DOHH2 (cell line): ENCODE data around the gene ARPC2.

Experiments
- H3F3A ChIP-seq: fragments of 200-600 bp; sonication (generic), shearing (Covaris generic); 2 replicates; pipeline ENCODE4 v1.6.0; 2016; ENCODE audit warnings: antibody characterized with exemption, mild to moderate bottlenecking; ENCODE audit not compliant: control insufficient read depth, insufficient read depth
- H3K27ac ChIP-seq: fragments of 200-600 bp; sonication (generic); 2 replicates; pipeline ENCODE4 v1.5.1; 2014; ENCODE audit warnings: low read depth, mild to moderate bottlenecking, low read length, moderate library complexity
- H3K27me3 ChIP-seq: fragments of 200-600 bp; sonication (generic); 2 replicates; pipeline ENCODE4 v1.6.1; 2014; ENCODE audit warnings: mild to moderate bottlenecking, low read length, mixed read lengths; ENCODE audit not compliant: control insufficient read depth
- H3K36me3 ChIP-seq: fragments of 200-600 bp; sonication (generic); 2 replicates; pipeline ENCODE4 v1.6.1; 2014; ENCODE audit warnings: mild to moderate bottlenecking, low read length, moderate library complexity, mixed read lengths; ENCODE audit not compliant: control insufficient read depth
- H3K4me1 ChIP-seq: fragments of 200-600 bp; sonication (generic); 2 replicates; pipeline ENCODE4 v1.6.1; 2014; ENCODE audit warnings: mild to moderate bottlenecking, low read length, mixed read lengths; ENCODE audit not compliant: control insufficient read depth
- H3K4me2 ChIP-seq: fragments of 200-600 bp; sonication (generic); 2 replicates; pipeline ENCODE4 v1.6.0; 2014; ENCODE audit warnings: mild to moderate bottlenecking, low read length, moderate library complexity
- H3K4me3 ChIP-seq: fragments of 200-600 bp; sonication (generic); 2 replicates; pipeline ENCODE4 v1.5.1; 2014; ENCODE audit warnings: mild to moderate bottlenecking, low read length, mixed read lengths
- H3K79me2 ChIP-seq: fragments of 200-600 bp; sonication (generic); 2 replicates; pipeline ENCODE4 v1.6.1; 2014; ENCODE audit warnings: mild to moderate bottlenecking, low read length, mixed read lengths; ENCODE audit not compliant: control insufficient read depth
- H3K9me2 ChIP-seq: fragments of 200-600 bp; sonication (generic); replicated peaks from 2 replicates; pipeline ENCODE4 v1.6.1; 2014; ENCODE audit warnings: mild to moderate bottlenecking, low read length, mixed read lengths; ENCODE audit not compliant: control insufficient read depth
- H3K9me3 ChIP-seq: fragments of 200-600 bp; sonication (generic); 2 replicates; pipeline ENCODE4 v1.6.1; 2014; ENCODE audit warnings: antibody characterized with exemption, low read length, mixed read lengths; ENCODE audit not compliant: control insufficient read depth, insufficient read depth
- H4K20me1 ChIP-seq: fragments of 200-600 bp; sonication (generic); 2 replicates; pipeline ENCODE4 v1.6.0; 2014; ENCODE audit warnings: low read depth, mild to moderate bottlenecking, antibody characterized with exemption, low read length, moderate library complexity; ENCODE audit not compliant: control insufficient read depth, insufficient read depth
- EZH2phosphoT487 ChIP-seq: fragments of 200-600 bp; sonication (generic); IDR thresholded peaks from 2 replicates; pipeline ENCODE4 v1.6.1; 2017; ENCODE audit warnings: borderline replicate concordance, mild to moderate bottlenecking, antibody characterized with exemption, low read length, moderate library complexity, mixed read lengths
- TF ChIP-seq, protein P1 (sequence below): fragments of 200-600 bp; sonication (generic); IDR thresholded peaks from one replicate; pipeline ENCODE4 v1.5.1; 2014; ENCODE audit warnings: antibody characterized with exemption, mild to moderate bottlenecking, low read depth, low read length; ENCODE audit not compliant: poor library complexity, severe bottlenecking

The ARPC2 gene

DNA sequence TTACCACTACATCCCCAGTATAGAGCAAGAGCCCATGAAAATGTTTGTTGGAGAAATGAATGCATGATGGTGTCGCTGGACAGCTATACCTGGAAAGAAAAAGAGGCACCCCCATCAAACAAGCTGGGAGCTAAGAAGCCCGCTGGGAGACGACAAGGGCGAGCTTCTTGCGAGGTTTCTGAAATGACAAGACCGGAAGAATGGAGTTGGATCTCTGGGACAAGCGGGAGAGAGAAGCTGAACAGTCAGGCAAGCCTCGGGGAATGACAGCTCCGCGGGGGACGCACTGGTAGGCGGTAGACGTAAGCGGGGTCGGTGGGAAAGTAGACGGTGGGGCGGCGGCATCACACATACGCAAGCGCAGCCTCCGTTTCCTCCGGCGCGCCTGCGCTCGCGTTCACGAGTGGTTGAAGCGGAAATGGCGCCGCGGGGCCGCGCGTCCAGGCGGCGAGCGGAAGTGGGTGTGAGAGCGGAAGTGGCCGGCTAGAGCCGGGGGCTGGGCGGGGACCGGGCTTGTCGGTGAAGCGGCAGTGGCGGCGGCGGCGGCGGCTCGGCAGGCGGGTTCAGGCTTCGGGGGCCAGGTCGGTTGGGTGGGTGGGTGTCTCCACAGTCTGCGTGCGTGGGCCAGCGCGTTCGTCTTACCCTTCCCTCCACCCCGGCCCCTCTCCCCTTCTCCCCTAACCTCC is at the start of gene ARPC2:
Gene ARPC2, plus strand, starts transcription at position 516 of the 686 bp plus-strand sequence. CDS start 282 bp downstream, outside the sequence.
- H3K79me2 ChIP-seq, result peaks cover 50% of the 10 kb centered on the region
- H3K4me2 ChIP-seq, result peak within 1 kb of the TSS; percentile 92
- TF ChIP-seq EZH2phosphoT487, result no peak
- TF ChIP-seq, protein P1, sequence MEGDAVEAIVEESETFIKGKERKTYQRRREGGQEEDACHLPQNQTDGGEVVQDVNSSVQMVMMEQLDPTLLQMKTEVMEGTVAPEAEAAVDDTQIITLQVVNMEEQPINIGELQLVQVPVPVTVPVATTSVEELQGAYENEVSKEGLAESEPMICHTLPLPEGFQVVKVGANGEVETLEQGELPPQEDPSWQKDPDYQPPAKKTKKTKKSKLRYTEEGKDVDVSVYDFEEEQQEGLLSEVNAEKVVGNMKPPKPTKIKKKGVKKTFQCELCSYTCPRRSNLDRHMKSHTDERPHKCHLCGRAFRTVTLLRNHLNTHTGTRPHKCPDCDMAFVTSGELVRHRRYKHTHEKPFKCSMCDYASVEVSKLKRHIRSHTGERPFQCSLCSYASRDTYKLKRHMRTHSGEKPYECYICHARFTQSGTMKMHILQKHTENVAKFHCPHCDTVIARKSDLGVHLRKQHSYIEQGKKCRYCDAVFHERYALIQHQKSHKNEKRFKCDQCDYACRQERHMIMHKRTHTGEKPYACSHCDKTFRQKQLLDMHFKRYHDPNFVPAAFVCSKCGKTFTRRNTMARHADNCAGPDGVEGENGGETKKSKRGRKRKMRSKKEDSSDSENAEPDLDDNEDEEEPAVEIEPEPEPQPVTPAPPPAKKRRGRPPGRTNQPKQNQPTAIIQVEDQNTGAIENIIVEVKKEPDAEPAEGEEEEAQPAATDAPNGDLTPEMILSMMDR, result no peak
- H3K9me2 ChIP-seq, result no peaks in the 10 kb centered on the region
- H3K4me3 ChIP-seq, result peak within 1 kb of the TSS; percentile 89
- H3F3A ChIP-seq, result peaks cover 16% of the 10 kb centered on the region
- H3K27me3 ChIP-seq, result no peaks in the 10 kb centered on the region
- peak within 1 kb of the TSS; percentile 98 for H3K27ac ChIP-seq
- H3K9me3 ChIP-seq, result no peaks in the 10 kb centered on the region
- peaks cover 43% of the 10 kb centered on the region for H3K4me1 ChIP-seq
- H3K36me3 ChIP-seq, result peaks cover 41% of the 10 kb centered on the region
- peaks cover 22% of the 10 kb centered on the region for H4K20me1 ChIP-seq

DNA sequence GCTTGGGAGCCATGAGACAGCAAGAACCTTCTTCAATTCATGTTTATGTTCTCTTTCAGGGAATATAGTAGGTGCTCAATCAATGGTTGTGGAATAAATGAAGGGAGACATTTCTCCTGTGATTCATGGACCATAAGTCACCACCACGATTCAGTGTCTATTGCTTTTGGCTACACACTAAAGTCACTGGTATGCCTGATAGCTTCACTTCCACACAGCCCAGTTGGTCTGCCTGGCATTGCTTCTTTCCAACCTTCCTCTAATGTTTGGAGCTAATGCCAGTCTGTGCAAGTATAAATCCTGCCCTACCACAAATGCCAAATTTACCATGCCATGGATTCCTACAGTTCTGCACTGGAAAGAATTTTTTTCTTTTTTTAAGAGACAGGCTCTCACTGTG is 49.0 kb upstream of the ARPC2 start:
- H3K4me1 ChIP-seq, result peaks cover 18% of the 10 kb centered on the region
- H3K9me3 ChIP-seq, result no peaks in the 10 kb centered on the region
- H3K4me2 ChIP-seq, result no peak overlapping the region
- TF ChIP-seq, protein P1, result no peak
- TF ChIP-seq EZH2phosphoT487, result no peak
- no peaks in the 10 kb centered on the region for H3K36me3 ChIP-seq
- H3K79me2 ChIP-seq, result no peaks in the 10 kb centered on the region
- H3K4me3 ChIP-seq, result no peak overlapping the region
- no peaks in the 10 kb centered on the region for H3F3A ChIP-seq
- H4K20me1 ChIP-seq, result no peaks in the 10 kb centered on the region
- H3K27me3 ChIP-seq, result peaks cover 16% of the 10 kb centered on the region
- H3K9me2 ChIP-seq, result no peaks in the 10 kb centered on the region
- H3K27ac ChIP-seq, result no peak overlapping the region

DNA sequence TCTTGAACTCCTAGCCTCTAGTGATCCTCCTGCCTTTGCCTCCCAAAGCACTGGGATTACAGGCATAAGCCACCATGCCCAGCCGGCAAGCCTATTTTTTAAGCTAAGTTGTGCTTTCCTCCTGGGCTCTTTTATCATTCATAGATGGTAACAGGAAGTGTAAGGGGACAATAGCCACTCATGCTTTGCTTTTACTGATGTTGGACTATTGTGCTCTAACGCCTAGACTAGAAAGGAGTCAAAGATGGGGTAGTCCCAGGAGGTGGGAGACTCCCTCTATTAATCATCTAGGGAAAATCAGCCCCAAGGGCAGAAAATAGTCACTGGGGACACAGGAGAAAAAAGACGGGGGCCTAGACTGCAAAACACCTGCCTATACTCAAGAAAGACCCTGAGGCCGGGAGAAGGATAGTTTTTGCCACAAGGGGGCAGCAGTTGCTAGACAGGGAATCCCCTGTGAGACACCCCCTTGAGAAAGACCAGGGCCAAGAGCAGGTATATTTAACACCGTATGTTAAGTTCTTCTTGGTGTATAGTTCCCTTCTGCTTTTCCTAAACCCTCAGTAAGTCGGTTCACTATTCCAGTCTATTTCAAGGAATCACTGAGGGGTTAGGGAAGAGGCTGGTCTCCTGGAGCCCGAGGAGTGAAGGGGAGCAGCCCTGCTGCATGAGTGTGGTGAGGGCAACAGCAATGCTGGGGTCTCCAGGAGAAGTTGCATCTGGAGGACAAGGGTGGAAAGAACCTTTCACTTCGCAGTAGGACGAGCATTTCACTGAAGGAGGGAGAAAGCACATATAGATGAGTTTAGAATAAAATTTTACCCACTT is 48.1 kb upstream of the ARPC2 start:
- Histone ChIP-seq H3K79me2 (no peaks in the 10 kb centered on the region), H3K27me3 (peaks cover 16% of the 10 kb centered on the region), H3K36me3 (no peaks in the 10 kb centered on the region), H3K4me3 (no peak overlapping the region), H3K9me3 (no peaks in the 10 kb centered on the region), H3K4me2 (no peak overlapping the region), H3K4me1 (peaks cover 18% of the 10 kb centered on the region), H3F3A (no peaks in the 10 kb centered on the region), H4K20me1 (no peaks in the 10 kb centered on the region), H3K27ac (no peak overlapping the region), H3K9me2 (no peaks in the 10 kb centered on the region)
- TF ChIP-seq, protein P1, result peak; percentile 92
- no peak for TF ChIP-seq EZH2phosphoT487
